Mesenchymal stem cell (in vitro differentiated cells and primary cell): ENCODE results near the gene OR9I1.

Source experiments
- DNase-seq: peaks from one replicate; pipeline ENCODE4 v3.0.0-alpha.2; 2013
- H2AFZ ChIP-seq: one replicate; pipeline ENCODE4 v1.6.1; 2013; ENCODE audit warnings: low read depth, mild to moderate bottlenecking, control low read depth, inconsistent platforms, low read length, moderate library complexity
- H2AK5ac ChIP-seq: 2 replicates; pipeline ENCODE4 v1.6.1; 2013; ENCODE audit warnings: low read length, moderate library complexity, mild to moderate bottlenecking, inconsistent platforms; ENCODE audit not compliant: severe bottlenecking
- H2BK120ac ChIP-seq: one replicate; pipeline ENCODE4 v1.6.1; 2013; ENCODE audit warnings: low read depth, mild to moderate bottlenecking, inconsistent platforms, low read length, moderate library complexity
- H2BK12ac ChIP-seq, 2 experiments: one replicate each; pipeline ENCODE4 v1.6.1; 2013; ENCODE audit warnings: inconsistent platforms in 2 of 2, low read length in 2 of 2, mild to moderate bottlenecking in 2 of 2, moderate library complexity in 2 of 2, control low read depth in 1 of 2
- H2BK15ac ChIP-seq: one replicate; pipeline ENCODE4 v1.6.1; 2013; ENCODE audit warnings: mild to moderate bottlenecking, low read depth, inconsistent platforms; ENCODE audit not compliant: poor library complexity, severe bottlenecking
- H2BK5ac ChIP-seq: 2 replicates; pipeline ENCODE4 v1.6.1; 2013; ENCODE audit warnings: low read depth, mild to moderate bottlenecking, low read length, control low read depth, inconsistent platforms; ENCODE audit not compliant: poor library complexity, severe bottlenecking
- H3K14ac ChIP-seq, 2 experiments: one replicate each; pipeline ENCODE4 v1.6.1; 2013; ENCODE audit warnings: inconsistent platforms in 2 of 2, low read length in 2 of 2, control low read depth in 1 of 2, mild to moderate bottlenecking in 1 of 2, moderate library complexity in 1 of 2
- H3K18ac ChIP-seq, 2 experiments: one replicate each; pipeline ENCODE4 v1.6.1; 2013; ENCODE audit warnings: inconsistent platforms in 2 of 2, low read length in 2 of 2, control low read depth in 1 of 2, low read depth in 1 of 2, mild to moderate bottlenecking in 1 of 2
- H3K23ac ChIP-seq, 2 experiments: one replicate each; pipeline ENCODE4 v1.6.1; 2013; ENCODE audit warnings: inconsistent platforms in 2 of 2, low read length in 2 of 2, mild to moderate bottlenecking in 2 of 2, moderate library complexity in 2 of 2, control low read depth in 1 of 2
- H3K27ac ChIP-seq: 2 replicates; pipeline ENCODE4 v1.5.1; 2013; ENCODE audit warnings: mild to moderate bottlenecking, moderate library complexity, low read length, control low read depth, inconsistent platforms; ENCODE audit not compliant: poor library complexity, severe bottlenecking
- H3K27me3 ChIP-seq, 2 experiments: 2 replicates each; pipeline versions ENCODE4 v1.6.1 to v1.7.0; 2013; ENCODE audit warnings: low read length in 2 of 2, mild to moderate bottlenecking in 2 of 2, moderate library complexity in 2 of 2, control low read depth in 1 of 2, inconsistent platforms in 1 of 2; ENCODE audit not compliant: control insufficient read depth in 1 of 2, insufficient read depth in 1 of 2
- H3K36me3 ChIP-seq, 2 experiments: 2 replicates each; pipeline versions ENCODE4 v1.6.1 to v1.7.0; 2013; ENCODE audit warnings: low read length in 2 of 2, control low read depth in 1 of 2, inconsistent platforms in 1 of 2, low read depth in 1 of 2, mild to moderate bottlenecking in 1 of 2; ENCODE audit not compliant: insufficient read depth in 2 of 2, control insufficient read depth in 1 of 2
- H3K4ac ChIP-seq, 2 experiments: one replicate each; pipeline ENCODE4 v1.6.1; 2013; ENCODE audit warnings: inconsistent platforms in 2 of 2, low read length in 2 of 2, mild to moderate bottlenecking in 2 of 2, moderate library complexity in 2 of 2, control low read depth in 1 of 2, low read depth in 1 of 2
- H3K4me1 ChIP-seq: 2 replicates; pipeline ENCODE4 v1.6.1; 2013; ENCODE audit warnings: low read depth, low read length, control low read depth; ENCODE audit not compliant: control insufficient read depth, insufficient read depth
- H3K4me2 ChIP-seq: 2 replicates; pipeline ENCODE4 v1.6.1; 2013; ENCODE audit warnings: low read length, mild to moderate bottlenecking, inconsistent platforms; ENCODE audit not compliant: poor library complexity, severe bottlenecking
- H3K4me3 ChIP-seq, 2 experiments: 2 replicates each; pipeline versions ENCODE4 v1.5.1 to v1.7.0; 2013; ENCODE audit warnings: low read length in 2 of 2, mild to moderate bottlenecking in 2 of 2, control low read depth in 1 of 2, low read depth in 1 of 2; ENCODE audit not compliant: insufficient read depth in 1 of 2
- H3K79me1 ChIP-seq: replicated peaks from 2 replicates; pipeline ENCODE4 v1.6.1; 2013; ENCODE audit warnings: mild to moderate bottlenecking, control low read depth, low read length, inconsistent platforms; ENCODE audit not compliant: poor library complexity, severe bottlenecking
- H3K9ac ChIP-seq: 2 replicates; pipeline ENCODE4 v1.7.0; 2013; ENCODE audit warnings: mild to moderate bottlenecking, low read length, moderate library complexity
- H3K9me3 ChIP-seq: 2 replicates; pipeline ENCODE4 v1.7.0; 2013; ENCODE audit warnings: mild to moderate bottlenecking, low read length; ENCODE audit not compliant: control insufficient read depth
- H4K8ac ChIP-seq: one replicate; pipeline ENCODE4 v1.6.1; 2013; ENCODE audit warnings: inconsistent platforms, mild to moderate bottlenecking, low read length, moderate library complexity
- H4K91ac ChIP-seq: one replicate; pipeline ENCODE4 v1.6.1; 2013; ENCODE audit warnings: mild to moderate bottlenecking, low read length, inconsistent platforms
- WGBS: methylation state at CpG from one replicate; pipeline ENCODE4 v1.1.7; 2013; ENCODE audit warnings: mixed read lengths; 5-methylcytosine and 5-hydroxymethylcytosine counted together

Gene OR9I1

DNA sequence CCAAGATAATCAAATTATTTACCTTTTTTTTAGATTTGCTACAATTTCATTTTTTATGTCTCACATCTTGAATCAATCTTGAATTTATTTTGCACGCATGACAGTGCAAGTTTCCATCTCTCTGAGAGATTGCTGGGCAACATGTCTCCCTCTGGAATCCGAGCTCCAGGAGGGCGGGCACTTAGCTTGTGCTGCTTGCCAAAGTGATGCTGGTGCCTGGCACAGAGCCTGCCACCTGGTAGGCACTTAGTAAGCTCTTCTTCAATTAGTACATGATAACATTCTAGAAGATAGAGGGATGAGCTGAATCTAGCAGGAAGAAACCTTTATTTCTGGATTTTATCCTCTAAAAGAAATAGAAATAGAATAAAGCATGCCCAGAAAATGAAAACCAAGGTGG, 27.5 kb upstream of the OR9I1 start:
- Histone ChIP-seq H4K8ac (no peak overlapping the region), H3K9ac (no peak overlapping the region), H3K14ac (no peak overlapping the region), H3K36me3 (no peaks in the 10 kb centered on the region), H3K18ac (no peak overlapping the region), H3K23ac (no peak overlapping the region), H3K9me3 (no peaks in the 10 kb centered on the region), H2BK15ac (no peak overlapping the region), H3K4ac (no peak overlapping the region), H2BK12ac (no peak overlapping the region), H2BK5ac (no peak overlapping the region), H3K4me1 (no peaks in the 10 kb centered on the region), H3K27me3 (no peaks in the 10 kb centered on the region), H3K4me2 (no peak overlapping the region), H3K79me1 (no peaks in the 10 kb centered on the region), H3K27ac (no peak overlapping the region), H2AK5ac (no peak overlapping the region), H4K91ac (no peak overlapping the region), H2BK120ac (no peak overlapping the region), H3K4me3 (no peak overlapping the region), H2AFZ (no peak overlapping the region)
- 61% methylated on average over 3 of the region's 3 CpGs for WGBS
- DNase-seq = no peak

DNA sequence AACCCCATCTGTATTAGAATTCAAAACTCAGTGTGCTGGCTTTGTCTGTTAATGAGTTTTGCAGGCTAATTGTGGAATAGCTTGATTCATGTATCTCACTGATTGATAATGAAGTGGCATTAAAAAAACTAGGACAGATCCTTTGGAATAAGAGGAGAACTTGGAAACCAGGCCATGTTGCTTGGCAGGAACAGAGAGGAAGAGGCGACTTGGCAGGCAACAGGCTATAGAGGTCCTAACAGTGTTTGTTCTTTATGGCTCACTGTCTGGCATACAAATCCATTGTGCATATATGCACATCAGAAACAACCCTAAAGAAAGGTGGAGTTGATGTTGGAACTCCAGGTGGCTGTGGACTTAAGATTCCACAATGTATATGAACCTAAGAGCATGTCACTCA, 17.4 kb upstream of the OR9I1 start:
- 78% methylated on average over 1 of the region's 1 CpG for WGBS
- H3K79me1 ChIP-seq = no peaks in the 10 kb centered on the region
- H2BK5ac ChIP-seq = no peak overlapping the region
- no peaks in the 10 kb centered on the region for H3K4me1 ChIP-seq
- H3K4me3 ChIP-seq = no peak overlapping the region
- no peak overlapping the region for H2BK120ac ChIP-seq
- no peak overlapping the region for H3K14ac ChIP-seq
- no peak overlapping the region for H2BK12ac ChIP-seq
- no peaks in the 10 kb centered on the region for H3K27me3 ChIP-seq
- H4K8ac ChIP-seq = no peak overlapping the region
- no peak overlapping the region for H3K18ac ChIP-seq
- H4K91ac ChIP-seq = no peak overlapping the region
- H3K27ac ChIP-seq = no peak overlapping the region
- no peak overlapping the region for H3K4ac ChIP-seq
- H3K9ac ChIP-seq = no peak overlapping the region
- no peak overlapping the region for H3K23ac ChIP-seq
- H2AK5ac ChIP-seq = no peak overlapping the region
- no peaks in the 10 kb centered on the region for H3K36me3 ChIP-seq
- H3K9me3 ChIP-seq = no peaks in the 10 kb centered on the region
- no peak for DNase-seq
- H3K4me2 ChIP-seq = no peak overlapping the region
- no peak overlapping the region for H2AFZ ChIP-seq
- H2BK15ac ChIP-seq = no peak overlapping the region

DNA sequence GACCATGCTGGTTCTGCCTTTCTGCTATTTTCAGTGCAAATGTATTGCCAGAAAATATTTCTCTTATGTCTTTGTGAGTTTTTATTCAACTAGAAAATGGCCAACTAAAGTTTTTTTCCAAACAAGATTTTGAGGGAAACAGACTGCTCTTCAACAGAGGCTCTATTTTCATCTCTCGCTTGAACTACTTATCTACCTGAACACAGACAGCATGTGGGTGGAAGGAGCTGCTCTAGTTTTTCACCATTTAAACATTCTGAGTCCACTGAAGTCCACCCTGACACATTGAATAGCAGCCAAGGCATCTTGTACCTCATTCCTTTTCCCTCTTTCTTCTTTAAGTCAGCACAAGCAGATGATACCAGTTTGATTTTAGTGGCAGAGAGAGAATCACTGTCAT, 9.8 kb upstream of the OR9I1 start:
- Histone ChIP-seq H3K9ac (no peak overlapping the region), H3K23ac (no peak overlapping the region), H4K91ac (no peak overlapping the region), H2BK120ac (no peak overlapping the region), H3K36me3 (no peaks in the 10 kb centered on the region), H3K14ac (no peak overlapping the region), H3K4me3 (no peak overlapping the region), H2AFZ (no peak overlapping the region), H4K8ac (no peak overlapping the region), H2AK5ac (no peak overlapping the region), H3K9me3 (no peaks in the 10 kb centered on the region), H2BK5ac (no peak overlapping the region), H3K27ac (no peak overlapping the region), H3K4ac (no peak overlapping the region), H2BK15ac (no peak overlapping the region), H3K4me2 (no peak overlapping the region), H2BK12ac (no peak overlapping the region), H3K18ac (no peak overlapping the region), H3K27me3 (no peaks in the 10 kb centered on the region), H3K4me1 (no peaks in the 10 kb centered on the region), H3K79me1 (no peaks in the 10 kb centered on the region)
- 74% methylated on average over 1 of the region's 1 CpG for WGBS
- no peak for DNase-seq

DNA sequence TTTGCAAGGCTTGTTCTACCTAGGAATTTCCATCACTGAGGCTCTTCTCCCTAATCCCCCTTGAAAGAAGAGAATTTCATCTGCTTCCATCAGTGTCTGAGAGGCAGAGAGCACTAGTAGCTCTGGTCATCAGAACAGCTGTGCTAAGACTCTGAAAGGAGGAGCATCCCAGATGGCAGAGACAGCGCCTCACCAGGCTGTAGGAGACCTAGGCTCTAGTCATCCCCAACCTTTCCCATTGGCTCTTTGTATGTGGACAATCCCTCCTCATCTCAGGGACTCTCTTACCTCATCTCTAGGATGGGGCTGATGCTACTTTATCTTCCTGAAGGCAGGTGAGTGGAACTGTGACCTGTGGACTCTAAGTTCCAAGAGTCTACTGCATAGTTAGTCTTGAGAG, 8.8 kb upstream of the OR9I1 start:
- Histone ChIP-seq H3K4ac (no peak overlapping the region), H3K4me2 (no peak overlapping the region), H3K18ac (no peak overlapping the region), H2AK5ac (no peak overlapping the region), H3K23ac (no peak overlapping the region), H3K36me3 (no peaks in the 10 kb centered on the region), H3K4me1 (no peaks in the 10 kb centered on the region), H3K9me3 (no peaks in the 10 kb centered on the region), H2BK15ac (no peak overlapping the region), H3K14ac (no peak overlapping the region), H2BK12ac (no peak overlapping the region), H3K79me1 (no peaks in the 10 kb centered on the region), H3K27ac (no peak overlapping the region), H4K91ac (no peak overlapping the region), H4K8ac (no peak overlapping the region), H3K9ac (no peak overlapping the region), H3K4me3 (no peak overlapping the region), H3K27me3 (no peaks in the 10 kb centered on the region), H2BK120ac (no peak overlapping the region), H2BK5ac (no peak overlapping the region), H2AFZ (no peak overlapping the region)
- DNase-seq = no peak
- 45% methylated on average over 1 of the region's 1 CpG for WGBS
